Activated CD4-positive, alpha-beta T cell treated with anti-CD3 and anti-CD28 coated beads, Interleukin-2, amount 10 ng/mL, durations not matched to agents 24 days and 14 days (primary cell): ENCODE results near the gene SPNS2. TPM values are rescaled to one million over a fixed set of nuclear protein-coding genes. Genes with fewer than 3 reads are reported as not detected.
A peak's percentile ranks its signal among the peaks of the same experiment; 100 is the strongest.

Experiments used
- DNase-seq: peaks from one replicate; pipeline ENCODE4 v3.0.0; 2022
- H3K27ac Mint-ChIP-seq: one replicate; pipeline ENCODE4 v1.8.0; 2022; ENCODE audit warnings: mild to moderate bottlenecking, mixed read lengths
- H3K27me3 Mint-ChIP-seq: one replicate; pipeline ENCODE4 v1.8.0; 2022; ENCODE audit warnings: mixed read lengths
- H3K36me3 Mint-ChIP-seq: one replicate; pipeline ENCODE4 v1.8.0; 2022; ENCODE audit warnings: low read depth, mild to moderate bottlenecking, mixed read lengths
- H3K4me1 Mint-ChIP-seq: one replicate; pipeline ENCODE4 v1.8.0; 2021; ENCODE audit warnings: mixed read lengths
- H3K4me3 Mint-ChIP-seq: one replicate; pipeline ENCODE4 v1.8.0; 2022; ENCODE audit warnings: mild to moderate bottlenecking, moderate library complexity, mixed read lengths
- H3K9me3 Mint-ChIP-seq: one replicate; pipeline ENCODE4 v1.8.0; 2021; ENCODE audit warnings: mixed read lengths
- intact Hi-C: fragments of 100-400 bp; cut with micrococcal nuclease; formaldehyde crosslinking; loops from one replicate; pipeline ENCODE4 v1.15.1; 2023
- total RNA-seq: library from RNA; stranded (reverse); gene quantifications from 2 replicates; pipeline ENCODE4 v1.2.3, GENCODE V29; 2022

SPNS2 gene
- total RNA-seq, result 0.17 and 0.28 TPM in 2 replicates

GRCh38 chr17:4498461-4499397 is at the start of gene SPNS2:
Gene SPNS2, plus strand, starts transcription at chr17:4498881. Its CDS starts 167 bp downstream, at chr17:4499048.
- no peaks in the 10 kb centered on the region for H3K9me3 Mint-ChIP-seq
- DNase-seq, result peak; percentile 91
- no peak within 1 kb of the TSS for H3K27ac Mint-ChIP-seq
- H3K4me1 Mint-ChIP-seq, result peaks cover 18% of the 10 kb centered on the region
- H3K36me3 Mint-ChIP-seq, result no peaks in the 10 kb centered on the region
- peaks cover 43% of the 10 kb centered on the region for H3K27me3 Mint-ChIP-seq
- intact Hi-C loops, result no loop called here
- peak within 1 kb of the TSS; percentile 80 for H3K4me3 Mint-ChIP-seq

GRCh38 chr17:4449736-4450135 is 48.9 kb upstream of the SPNS2 start:
- DNase-seq, result no peak
- Mint-ChIP-seq H3K9me3 (no peaks in the 10 kb centered on the region), H3K27me3 (no peaks in the 10 kb centered on the region), H3K4me3 (no peak overlapping the region), H3K27ac (no peak overlapping the region), H3K4me1 (no peaks in the 10 kb centered on the region), H3K36me3 (no peaks in the 10 kb centered on the region)
- intact Hi-C loops, result no loop called here

GRCh38 chr17:4450710-4451316 is 47.9 kb upstream of the SPNS2 start:
- Mint-ChIP-seq H3K27ac (no peak overlapping the region), H3K9me3 (no peaks in the 10 kb centered on the region), H3K4me3 (no peak overlapping the region), H3K27me3 (no peaks in the 10 kb centered on the region), H3K4me1 (no peaks in the 10 kb centered on the region), H3K36me3 (no peaks in the 10 kb centered on the region)
- no peak for DNase-seq
- intact Hi-C loops, result no loop called here

- H3K4me3 Mint-ChIP-seq, result no peak overlapping the region
- H3K27ac Mint-ChIP-seq, result no peak overlapping the region
Measured at GRCh38 chr17:4453812-4454591, 44.7 kb upstream of the SPNS2 start.

GRCh38 chr17:4460661-4461060 is 38.0 kb upstream of the SPNS2 start:
- H3K36me3 Mint-ChIP-seq, result peaks cover 3% of the 10 kb centered on the region
- DNase-seq, result no peak
- H3K27me3 Mint-ChIP-seq, result no peaks in the 10 kb centered on the region
- H3K9me3 Mint-ChIP-seq, result peaks cover 13% of the 10 kb centered on the region
- H3K27ac Mint-ChIP-seq, result no peak overlapping the region
- no peaks in the 10 kb centered on the region for H3K4me1 Mint-ChIP-seq
- intact Hi-C loops, result no loop called here
- H3K4me3 Mint-ChIP-seq, result no peak overlapping the region

More at GRCh38 chr17:4453812-4454591, 44.7 kb upstream of the SPNS2 start:
- DNase-seq, result no peak
- no peaks in the 10 kb centered on the region for H3K27me3 Mint-ChIP-seq
- H3K4me1 Mint-ChIP-seq, result no peaks in the 10 kb centered on the region
- intact Hi-C loops, result no loop called here
- H3K36me3 Mint-ChIP-seq, result peaks cover 2% of the 10 kb centered on the region
- no peaks in the 10 kb centered on the region for H3K9me3 Mint-ChIP-seq

GRCh38 chr17:4463818-4464476 is 34.7 kb upstream of the SPNS2 start:
- peaks cover 13% of the 10 kb centered on the region for H3K9me3 Mint-ChIP-seq
- no peaks in the 10 kb centered on the region for H3K4me1 Mint-ChIP-seq
- no peaks in the 10 kb centered on the region for H3K27me3 Mint-ChIP-seq
- no peak for DNase-seq
- intact Hi-C loops, result no loop called here
- no peak overlapping the region for H3K27ac Mint-ChIP-seq
- peaks cover 1% of the 10 kb centered on the region for H3K36me3 Mint-ChIP-seq
- no peak overlapping the region for H3K4me3 Mint-ChIP-seq

GRCh38 chr17:4465786-4466185 is 32.9 kb upstream of the SPNS2 start:
- Mint-ChIP-seq H3K9me3 (peaks cover 9% of the 10 kb centered on the region), H3K36me3 (no peaks in the 10 kb centered on the region), H3K4me1 (no peaks in the 10 kb centered on the region), H3K27ac (no peak overlapping the region), H3K27me3 (no peaks in the 10 kb centered on the region), H3K4me3 (no peak overlapping the region)
- intact Hi-C loops, result no loop called here
- DNase-seq, result no peak

- intact Hi-C loops, result no loop called here
- Mint-ChIP-seq H3K36me3 (no peaks in the 10 kb centered on the region), H3K4me3 (no peak overlapping the region), H3K27me3 (peaks cover 2% of the 10 kb centered on the region), H3K4me1 (no peaks in the 10 kb centered on the region), H3K27ac (no peak overlapping the region), H3K9me3 (peaks cover 4% of the 10 kb centered on the region)
- no peak for DNase-seq
Measured at GRCh38 chr17:4467287-4467686, 31.4 kb upstream of the SPNS2 start.

- Mint-ChIP-seq H3K4me1 (no peaks in the 10 kb centered on the region), H3K4me3 (no peak overlapping the region), H3K36me3 (no peaks in the 10 kb centered on the region), H3K27me3 (peaks cover 2% of the 10 kb centered on the region), H3K9me3 (no peaks in the 10 kb centered on the region), H3K27ac (no peak overlapping the region)
- DNase-seq, result no peak
- intact Hi-C loops, result no loop called here
Measured at GRCh38 chr17:4469552-4469951, 29.1 kb upstream of the SPNS2 start.

- peaks cover 2% of the 10 kb centered on the region for H3K4me1 Mint-ChIP-seq
- peaks cover 2% of the 10 kb centered on the region for H3K27me3 Mint-ChIP-seq
Measured at GRCh38 chr17:4472286-4472685, 26.4 kb upstream of the SPNS2 start.

GRCh38 chr17:4474093-4474492 is 24.6 kb upstream of the SPNS2 start:
- H3K4me3 Mint-ChIP-seq, result no peak overlapping the region

More at GRCh38 chr17:4472286-4472685, 26.4 kb upstream of the SPNS2 start:
- H3K27ac Mint-ChIP-seq, result no peak overlapping the region
- H3K9me3 Mint-ChIP-seq, result no peaks in the 10 kb centered on the region
- no peak overlapping the region for H3K4me3 Mint-ChIP-seq
- no peaks in the 10 kb centered on the region for H3K36me3 Mint-ChIP-seq
- no peak for DNase-seq
- intact Hi-C loops, result no loop called here

GRCh38 chr17:4475001-4475400 is 23.7 kb upstream of the SPNS2 start:
- Mint-ChIP-seq H3K27me3 (peaks cover 2% of the 10 kb centered on the region), H3K4me3 (no peak overlapping the region), H3K9me3 (no peaks in the 10 kb centered on the region), H3K36me3 (no peaks in the 10 kb centered on the region), H3K27ac (no peak overlapping the region), H3K4me1 (peaks cover 2% of the 10 kb centered on the region)
- DNase-seq, result no peak
- intact Hi-C loops, result no loop called here

More at GRCh38 chr17:4474093-4474492, 24.6 kb upstream of the SPNS2 start:
- Mint-ChIP-seq H3K36me3 (no peaks in the 10 kb centered on the region), H3K9me3 (no peaks in the 10 kb centered on the region), H3K4me1 (peaks cover 2% of the 10 kb centered on the region), H3K27me3 (peaks cover 2% of the 10 kb centered on the region), H3K27ac (no peak overlapping the region)
- no peak for DNase-seq
- intact Hi-C loops, result no loop called here

- DNase-seq, result no peak
- Mint-ChIP-seq H3K4me3 (no peak overlapping the region), H3K9me3 (no peaks in the 10 kb centered on the region), H3K27me3 (peaks cover 2% of the 10 kb centered on the region), H3K36me3 (no peaks in the 10 kb centered on the region), H3K27ac (no peak overlapping the region), H3K4me1 (peaks cover 2% of the 10 kb centered on the region)
- intact Hi-C loops, result no loop called here
Measured at GRCh38 chr17:4475463-4475862, 23.2 kb upstream of the SPNS2 start.
